Stimulated activated CD4-positive, alpha-beta T cell treated with anti-CD3 and anti-CD28 coated beads, Interleukin-2, amount 100 ng/mL, for 48 hours (primary cell): Measurements from ENCODE around the gene MAGI1.

Experiments used
- DNase-seq, 2 donors: peaks; one replicate each; pipeline ENCODE4 v3.0.0-alpha.2; 2020

MAGI1 gene

DNA sequence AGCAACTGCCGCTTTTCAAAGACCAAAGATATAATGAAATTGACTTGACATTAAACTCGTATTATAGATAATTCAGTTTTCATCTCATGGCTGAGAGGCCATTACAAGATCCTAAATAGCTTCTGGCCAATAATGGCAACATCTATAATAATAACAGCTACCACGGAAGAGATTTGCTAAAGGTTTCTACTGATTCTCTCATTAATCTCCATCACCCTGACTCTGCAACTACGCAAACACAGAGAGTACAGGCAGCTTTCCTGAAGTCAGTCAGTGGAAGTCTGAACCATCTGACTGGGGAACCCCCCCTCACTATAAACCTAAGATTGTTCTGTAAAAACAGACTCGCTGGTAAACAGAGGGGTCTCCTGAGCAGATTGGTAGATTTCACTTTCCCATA, 257.1 kb downstream of the MAGI1 start:
- no peak for DNase-seq

GRCh38 chr3:65779390-65779789, 259.3 kb downstream of the MAGI1 start:
- DNase-seq: no peak

- DNase-seq: no peak
These were observed 259.8 kb downstream of the MAGI1 start for GRCh38 chr3:65778968-65779367.

DNA sequence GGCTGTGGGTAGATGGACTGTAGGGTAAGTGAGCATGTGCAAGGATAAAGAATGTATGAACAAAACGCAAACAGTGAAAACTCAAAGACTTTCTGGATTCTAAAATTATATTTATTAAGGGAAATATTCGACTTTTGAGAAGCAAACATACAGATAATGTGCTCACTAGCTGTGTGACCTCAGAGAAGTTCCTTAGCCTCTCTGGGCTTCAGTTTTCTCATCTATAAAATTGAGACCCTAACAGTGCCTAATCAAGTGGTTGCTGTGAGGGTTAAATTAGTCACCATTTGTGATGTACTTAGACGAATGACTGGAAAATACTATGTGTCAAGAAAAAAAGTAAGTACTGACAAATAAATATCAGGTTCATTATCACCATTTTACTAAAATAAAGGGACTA, 261.7 kb downstream of the MAGI1 start:
- no peak for DNase-seq

DNA sequence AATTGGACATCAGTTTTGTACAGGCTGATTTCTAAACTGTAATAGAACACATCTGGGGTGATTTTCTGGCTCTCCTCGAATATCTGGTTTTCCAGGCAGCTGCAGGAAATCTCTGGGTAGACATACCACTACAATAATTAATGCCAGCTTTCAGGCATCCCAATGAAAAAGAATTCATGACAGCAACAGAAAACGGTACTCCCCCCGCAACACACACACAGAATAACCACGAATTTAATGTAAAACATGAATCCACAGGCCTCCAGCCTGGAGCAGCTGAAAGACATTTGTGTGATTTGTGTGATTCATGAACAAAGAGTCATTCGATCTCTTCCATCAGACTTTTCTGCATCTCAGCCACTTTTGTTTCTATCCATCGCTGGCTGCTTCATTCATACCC, 262.2 kb downstream of the MAGI1 start:
- no peak for DNase-seq

DNA sequence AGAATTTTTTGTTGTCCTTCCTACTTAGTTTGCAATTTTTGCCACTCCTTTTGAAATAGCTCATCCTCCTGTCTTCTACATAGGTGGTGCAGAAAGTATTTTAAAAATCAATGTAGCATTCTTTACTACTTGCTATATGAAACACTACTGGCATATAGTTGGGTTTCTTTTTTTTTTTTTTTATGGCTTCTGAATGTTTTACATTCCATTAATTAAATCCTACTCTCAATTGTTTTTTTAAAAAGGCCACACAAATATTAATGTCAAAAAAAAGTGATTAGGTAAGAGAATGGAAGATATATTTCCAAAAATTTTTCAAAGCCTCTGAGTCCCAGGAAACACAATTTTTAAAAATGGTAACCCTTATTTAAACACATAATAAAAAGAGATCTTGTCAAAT, 262.6 kb downstream of the MAGI1 start:
- no peak for DNase-seq

GRCh38 chr3:65772758-65773157, 266.0 kb downstream of the MAGI1 start:
- DNase-seq: no peak

DNA sequence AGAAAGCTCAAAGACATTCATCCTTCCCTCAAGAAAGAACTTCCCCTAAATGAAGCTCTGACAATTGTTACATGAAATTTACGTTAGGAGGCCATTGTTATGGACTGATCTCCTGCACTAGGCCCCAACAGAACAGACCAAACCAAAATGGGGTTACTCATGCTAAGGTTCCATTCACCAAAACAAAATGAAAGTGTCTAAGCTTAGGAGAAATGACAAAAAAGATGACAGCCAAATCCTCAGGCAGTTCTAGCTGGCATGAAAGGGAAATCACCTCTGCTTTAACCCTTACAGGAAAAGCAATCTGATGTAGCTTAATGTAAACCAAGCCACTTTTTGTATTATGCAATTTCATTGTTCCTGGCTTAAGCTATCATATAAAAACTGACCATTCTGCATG, 271.2 kb downstream of the MAGI1 start:
- no peak for DNase-seq

DNA sequence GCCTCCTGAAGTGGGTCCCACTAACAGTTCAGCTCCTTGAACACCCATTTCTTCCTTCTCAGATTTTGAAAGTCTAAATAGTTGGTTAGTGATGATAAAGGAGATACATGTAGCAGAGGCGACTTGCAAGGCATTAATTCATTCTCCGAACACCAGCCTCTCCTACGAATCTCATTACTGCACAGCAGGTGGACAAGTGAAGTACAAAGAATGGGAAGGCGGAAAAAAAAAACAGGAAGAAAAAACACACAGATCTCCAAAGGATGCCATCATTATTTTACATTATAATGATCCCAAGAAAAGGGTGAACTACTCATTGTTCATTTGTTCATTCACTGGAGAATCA, 276.5 kb downstream of the MAGI1 start:
- no peak for DNase-seq

- no peak for DNase-seq
These were observed 277.1 kb downstream of the MAGI1 start for GRCh38 chr3:65761446-65762234.

DNA sequence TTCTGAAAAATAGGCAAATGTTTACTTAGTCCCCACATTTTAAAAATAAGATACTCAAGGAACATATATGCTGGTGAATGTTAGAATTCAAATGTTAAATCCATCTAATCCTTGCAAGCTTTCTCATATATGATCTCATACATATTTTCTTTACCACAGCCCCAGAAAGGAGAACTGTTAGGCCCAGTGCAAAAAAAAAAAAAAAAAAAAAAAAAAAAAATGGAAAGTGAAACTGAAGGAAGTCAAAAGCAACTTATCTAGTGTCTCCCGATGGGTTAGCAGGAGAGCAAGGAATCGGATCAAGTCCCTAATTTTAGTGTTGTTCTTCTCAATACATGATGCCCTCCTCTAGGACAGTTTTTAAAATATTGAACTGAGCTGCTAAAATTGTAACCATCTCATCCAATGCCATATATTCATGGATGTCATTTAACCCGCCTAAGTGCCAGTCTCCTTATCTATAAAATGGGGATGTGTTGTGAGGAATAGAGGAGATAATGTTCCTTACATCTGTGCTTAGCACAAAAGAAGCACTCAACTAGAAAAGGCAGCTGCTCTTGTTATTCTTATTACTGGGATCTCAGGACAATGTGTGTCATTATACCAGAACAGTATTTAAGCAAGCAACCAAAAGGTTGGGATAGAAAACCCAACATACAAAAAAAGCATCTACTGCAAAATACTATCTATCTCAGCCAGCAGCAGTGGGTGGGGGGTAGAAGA, 279.7 kb downstream of the MAGI1 start:
- no peak for DNase-seq

- no peak for DNase-seq
These were observed 280.3 kb downstream of the MAGI1 start for GRCh38 chr3:65758438-65758837.

GRCh38 chr3:65752636-65753035, 286.1 kb downstream of the MAGI1 start:
- DNase-seq: no peak

DNA sequence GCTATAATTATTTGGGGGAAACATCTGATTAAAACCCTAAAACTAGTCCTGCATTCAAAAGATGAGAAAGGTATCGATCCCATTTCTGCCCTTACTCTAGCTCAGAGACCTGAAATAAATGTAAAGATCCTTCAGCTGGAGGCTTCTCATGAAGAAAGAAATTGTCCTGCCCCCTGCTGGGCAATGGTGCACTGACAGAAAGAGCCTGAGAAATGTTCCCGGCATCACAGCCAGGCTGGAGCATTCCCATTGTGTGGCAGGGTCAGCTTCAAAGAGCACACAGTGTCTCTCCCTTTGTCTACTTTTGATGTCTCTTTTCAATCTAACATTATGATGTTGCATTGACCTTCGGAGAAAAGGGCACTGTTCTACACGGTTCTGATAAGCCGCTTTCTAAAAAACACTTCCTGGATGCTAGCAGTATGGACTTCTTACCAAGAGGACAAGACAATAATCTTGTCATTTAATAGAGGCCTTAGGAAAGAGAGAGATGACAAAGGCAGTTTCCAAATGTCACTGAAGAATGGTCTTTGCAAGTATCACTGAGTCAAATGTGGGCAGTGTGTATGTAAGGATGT, 287.5 kb downstream of the MAGI1 start:
- DNase-seq: peak; percentile 0 to 1

DNA sequence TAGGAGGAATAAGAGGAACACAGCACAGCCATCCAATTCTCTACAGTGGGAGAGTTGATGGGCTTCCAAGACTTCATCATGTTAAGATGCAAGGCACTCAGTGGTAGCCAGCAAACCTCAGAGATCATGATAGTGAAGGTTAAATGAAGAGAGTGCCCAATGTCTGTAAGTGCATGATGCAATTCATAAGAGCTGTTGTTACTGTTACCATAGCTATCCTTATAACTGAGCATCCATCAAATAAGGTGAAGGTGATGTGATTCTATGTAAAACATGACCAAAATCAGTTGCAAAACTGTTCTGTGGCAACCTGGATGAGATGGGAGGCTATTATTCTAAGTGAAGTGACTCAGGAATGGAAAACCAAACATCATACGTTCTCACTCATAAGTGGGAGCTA, 289.7 kb downstream of the MAGI1 start:
- no peak for DNase-seq

GRCh38 chr3:65748326-65748725, 290.4 kb downstream of the MAGI1 start:
- no peak for DNase-seq

- DNase-seq: no peak
These were observed 291.9 kb downstream of the MAGI1 start for GRCh38 chr3:65746848-65747247.

GRCh38 chr3:65745306-65745705, 293.4 kb downstream of the MAGI1 start:
- no peak for DNase-seq

GRCh38 chr3:65742914-65743313, 295.8 kb downstream of the MAGI1 start:
- no peak for DNase-seq

DNA sequence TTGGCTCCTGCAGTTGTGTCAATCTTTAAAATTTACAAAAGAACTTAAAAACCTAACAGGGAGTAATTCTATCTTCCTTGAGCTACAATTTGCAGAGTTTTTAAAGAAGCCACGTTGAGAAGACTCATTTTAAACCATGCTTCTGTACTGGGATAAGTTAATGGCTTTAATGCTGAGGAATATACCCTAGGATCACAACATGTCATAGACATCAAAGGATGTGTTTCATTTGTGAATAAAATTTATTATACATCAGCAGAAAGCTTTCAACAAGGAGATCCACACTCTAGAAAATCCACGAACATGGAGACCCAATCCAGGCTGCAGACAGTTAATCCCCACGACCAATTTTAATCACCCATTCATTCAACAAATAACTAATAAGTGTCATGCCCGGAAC, 297.2 kb downstream of the MAGI1 start:
- no peak for DNase-seq

GRCh38 chr3:65739901-65740541, 298.7 kb downstream of the MAGI1 start:
- no peak for DNase-seq

- no peak for DNase-seq
These were observed 303.9 kb downstream of the MAGI1 start for GRCh38 chr3:65734792-65735191.

- DNase-seq: no peak
These were observed 304.3 kb downstream of the MAGI1 start for GRCh38 chr3:65734382-65734781.

DNA sequence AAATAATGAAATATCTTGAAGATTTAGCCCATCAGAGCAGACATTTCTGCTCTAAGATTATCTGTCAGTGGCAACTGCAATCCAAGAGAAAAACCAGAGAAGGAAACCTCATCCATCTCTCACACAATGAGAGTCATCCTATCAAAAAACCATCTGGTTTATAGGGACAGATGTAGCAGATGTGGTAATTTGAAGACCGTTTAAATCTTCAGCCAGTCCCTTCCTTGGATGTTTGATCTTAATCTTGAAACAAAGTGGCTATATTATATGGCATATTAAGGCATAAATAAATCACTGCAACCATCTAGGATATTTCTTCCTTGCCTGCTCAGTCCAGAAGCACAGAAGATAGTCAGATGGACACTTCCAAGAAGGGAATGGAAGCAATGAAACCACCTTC, 305.3 kb downstream of the MAGI1 start:
- DNase-seq: no peak
